ENCODE data around the gene ZNF580. TPM values are rescaled to one million over a fixed set of nuclear protein-coding genes. Genes with fewer than 3 reads are reported as not detected.
A peak's percentile ranks its signal among the peaks of the same experiment; 100 is the strongest.

The ZNF580 gene
- total RNA-seq, 1 donor from 2014 or later, result 50.9 TPM

GRCh38 chr19:55643003-55643886 is 2.4 kb downstream of the ZNF580 start, which contains the start of gene ZNF581:
Gene ZNF581, plus strand, starts transcription at chr19:55643649. Its CDS starts 923 bp downstream, at chr19:55644572.
- H3K9me3 Mint-ChIP-seq, result no peaks in the 10 kb centered on the region
- no peaks in the 10 kb centered on the region for H3K27me3 Mint-ChIP-seq (ENCODE audit: low read depth)
- H3K27ac Mint-ChIP-seq, result peak within 1 kb of the TSS; percentile 98
- H3K4me1 Mint-ChIP-seq, result peaks cover 39% of the 10 kb centered on the region
- peaks cover 3% of the 10 kb centered on the region for H3K36me3 Mint-ChIP-seq
- no peak for TF ChIP-seq CTCF (IDR thresholded peaks at IDR 0.05; ENCODE audit: unreplicated experiment)
- H3K4me3 Mint-ChIP-seq, result peak within 1 kb of the TSS; percentile 93
- peak in 1 of 2 experiments; percentile 80 for DNase-seq (ENCODE audit: low spot score in 2 of 2, unreplicated experiment in 2 of 2)

GRCh38 chr19:55643887-55644176 is 3.0 kb downstream of the ZNF580 start:
- TF ChIP-seq CTCF (IDR thresholded peaks at IDR 0.05; ENCODE audit: unreplicated experiment), result no peak
- Mint-ChIP-seq H3K4me1 (peaks cover 42% of the 10 kb centered on the region), H3K36me3 (peaks cover 3% of the 10 kb centered on the region), H3K27ac (peak overlapping the region; percentile 96), H3K4me3 (peak overlapping the region; percentile 93), H3K27me3 (ENCODE audit: low read depth) (no peaks in the 10 kb centered on the region), H3K9me3 (no peaks in the 10 kb centered on the region)
- DNase-seq (ENCODE audit: low spot score in 2 of 2, unreplicated experiment in 2 of 2), result no peak

GRCh38 chr19:55644191-55644833 is 3.5 kb downstream of the ZNF580 start:
- no peaks in the 10 kb centered on the region for H3K36me3 Mint-ChIP-seq
- peak overlapping the region; percentile 93 for H3K4me3 Mint-ChIP-seq
- H3K27ac Mint-ChIP-seq, result peak overlapping the region; percentile 96
- no peak for DNase-seq (ENCODE audit: low spot score in 2 of 2, unreplicated experiment in 2 of 2)
- TF ChIP-seq CTCF (IDR thresholded peaks at IDR 0.05; ENCODE audit: unreplicated experiment), result no peak
- no peaks in the 10 kb centered on the region for H3K9me3 Mint-ChIP-seq
- peaks cover 44% of the 10 kb centered on the region for H3K4me1 Mint-ChIP-seq
- H3K27me3 Mint-ChIP-seq (ENCODE audit: low read depth), result no peaks in the 10 kb centered on the region

- peak overlapping the region; percentile 93 for H3K4me3 Mint-ChIP-seq
- H3K27me3 Mint-ChIP-seq (ENCODE audit: low read depth), result no peaks in the 10 kb centered on the region
- DNase-seq (ENCODE audit: low spot score in 2 of 2, unreplicated experiment in 2 of 2), result no peak
- H3K27ac Mint-ChIP-seq, result peak overlapping the region; percentile 96
- TF ChIP-seq CTCF (IDR thresholded peaks at IDR 0.05; ENCODE audit: unreplicated experiment), result no peak
- H3K9me3 Mint-ChIP-seq, result no peaks in the 10 kb centered on the region
- peaks cover under 1% of the 10 kb centered on the region for H3K36me3 Mint-ChIP-seq
- H3K4me1 Mint-ChIP-seq, result peaks cover 50% of the 10 kb centered on the region
Measured at GRCh38 chr19:55644842-55645511, 4.2 kb downstream of the ZNF580 start.

GRCh38 chr19:55645512-55645881 is 4.7 kb downstream of the ZNF580 start:
- H3K4me1 Mint-ChIP-seq, result peaks cover 52% of the 10 kb centered on the region
- peak overlapping the region; percentile 56 for H3K27ac Mint-ChIP-seq
- H3K4me3 Mint-ChIP-seq, result peak overlapping the region; percentile 55
- no peaks in the 10 kb centered on the region for H3K27me3 Mint-ChIP-seq (ENCODE audit: low read depth)
- no peaks in the 10 kb centered on the region for H3K9me3 Mint-ChIP-seq
- DNase-seq (ENCODE audit: low spot score in 2 of 2, unreplicated experiment in 2 of 2), result no peak
- H3K36me3 Mint-ChIP-seq, result peaks cover 5% of the 10 kb centered on the region
- no peak for TF ChIP-seq CTCF (IDR thresholded peaks at IDR 0.05; ENCODE audit: unreplicated experiment)
